ENCODE measurements around the gene KRT36. TPM values are rescaled to one million over a fixed set of nuclear protein-coding genes. Genes with fewer than 3 reads are reported as not detected.

Gene KRT36
- total and polyA plus RNA-seq, 2 experiments from 2014 or later, result not detected

- no peak overlapping the region for H2AFZ ChIP-seq
- DNase-seq (ENCODE audit: low spot score) (no peak), ATAC-seq (no peak)
- H3K4me3 ChIP-seq, result no peak overlapping the region
- no peak for TF ChIP-seq ETS1 (IDR thresholded peaks at IDR 0.05)
- TF ChIP-seq REST (IDR thresholded peaks at IDR 0.05; ENCODE audit: unreplicated experiment), result no peak
- TF ChIP-seq POLR2AphosphoS5 (IDR thresholded peaks at IDR 0.05; ENCODE audit: low read depth), result no peak
- TF ChIP-seq NANOG (IDR thresholded peaks at IDR 0.05; ENCODE audit: borderline replicate concordance), result no peak
- TF ChIP-seq CREB1 (CRISPR knock-in tag; IDR thresholded peaks at IDR 0.05; ENCODE audit: low read depth), result no peak
- TF ChIP-seq STAT1 (IDR thresholded peaks at IDR 0.05; ENCODE audit: unreplicated experiment), result no peak
- no peak overlapping the region for H3K4me2 ChIP-seq
- peaks cover 7% of the 10 kb centered on the region for H3K4me1 ChIP-seq (ENCODE audit: insufficient read depth)
- no peak overlapping the region for H3K4me3 Mint-ChIP-seq
- H4K20me1 ChIP-seq (replicated peaks; ENCODE audit: insufficient read depth), result no peaks in the 10 kb centered on the region
- no peaks in the 10 kb centered on the region for H3K9me2 ChIP-seq (ENCODE audit: insufficient read depth)
- no peaks in the 10 kb centered on the region for H3K9me3 Mint-ChIP-seq
- no peak overlapping the region for H3K27ac Mint-ChIP-seq
- peaks cover 28% of the 10 kb centered on the region for H3K4me1 Mint-ChIP-seq
- no peaks in the 10 kb centered on the region for H3K36me3 ChIP-seq (ENCODE audit: insufficient read depth)
- H3K27ac ChIP-seq (ENCODE audit: low read depth), result no peak overlapping the region
- no peaks in the 10 kb centered on the region for H3K27me3 ChIP-seq (ENCODE audit: insufficient read depth)
- H3F3A ChIP-seq (replicated peaks; ENCODE audit: low read depth), result no peaks in the 10 kb centered on the region
- H3K79me2 ChIP-seq (replicated peaks; ENCODE audit: insufficient read depth), result no peaks in the 10 kb centered on the region
- H3K36me3 Mint-ChIP-seq (ENCODE audit: low read depth), result no peaks in the 10 kb centered on the region
- peaks cover 15% of the 10 kb centered on the region for H3K27me3 Mint-ChIP-seq (ENCODE audit: insufficient read depth, low read depth, poor library complexity)
Measured at GRCh38 chr17:41513168-41513547, 23.4 kb upstream of the KRT36 start.

GRCh38 chr17:41512546-41513167, 22.9 kb upstream of the KRT36 start:
- no peak overlapping the region for H3K27ac Mint-ChIP-seq
- Histone ChIP-seq H3K4me2 (no peak overlapping the region), H2AFZ (no peak overlapping the region), H4K20me1 (replicated peaks; ENCODE audit: insufficient read depth) (no peaks in the 10 kb centered on the region), H3K79me2 (replicated peaks; ENCODE audit: insufficient read depth) (no peaks in the 10 kb centered on the region), H3K9me2 (ENCODE audit: insufficient read depth) (no peaks in the 10 kb centered on the region), H3K4me1 (ENCODE audit: insufficient read depth) (peaks cover 7% of the 10 kb centered on the region), H3F3A (replicated peaks; ENCODE audit: low read depth) (no peaks in the 10 kb centered on the region), H3K27me3 (ENCODE audit: insufficient read depth) (no peaks in the 10 kb centered on the region), H3K27ac (ENCODE audit: low read depth) (no peak overlapping the region), H3K36me3 (ENCODE audit: insufficient read depth) (no peaks in the 10 kb centered on the region), H3K4me3 (no peak overlapping the region)
- TF ChIP-seq ZNF462 (CRISPR knock-in tag; IDR thresholded peaks at IDR 0.05), result no peak
- H3K36me3 Mint-ChIP-seq (ENCODE audit: low read depth), result no peaks in the 10 kb centered on the region
- no peak for DNase-seq (ENCODE audit: low spot score)
- H3K27me3 Mint-ChIP-seq (ENCODE audit: insufficient read depth, low read depth, poor library complexity), result peaks cover 15% of the 10 kb centered on the region
- no peak for ATAC-seq
- H3K4me1 Mint-ChIP-seq, result peaks cover 28% of the 10 kb centered on the region
- H3K4me3 Mint-ChIP-seq, result no peak overlapping the region
- no peaks in the 10 kb centered on the region for H3K9me3 Mint-ChIP-seq
